PC-9 (cell line): ENCODE data around the gene NCK2.

ENCODE experiments used
- CTCF ChIP-seq: fragments of 200-600 bp; sonication (generic); conservative IDR thresholded peaks from 2 replicates; pipeline ENCODE4 v1.6.1; 2017; ENCODE audit warnings: mixed run types, antibody characterized with exemption, mild to moderate bottlenecking, moderate library complexity
- EZH2 ChIP-seq: fragments of 200-600 bp; sonication (generic); IDR thresholded peaks from 2 replicates; pipeline ENCODE4 v1.8.0; 2017; ENCODE audit warnings: antibody characterized with exemption, low read depth

GRCh38 chr2:105770149-105770548 lies 25.4 kb downstream of the NCK2 start:
- TF ChIP-seq CTCF (no peak), EZH2 (no peak)
